LoVo (cell line): ENCODE measurements around the gene KDM2B.
"Not testable (repeated sequence)": the region's sequence is repeated elsewhere in the genome, so short reads cannot be mapped to it uniquely, and the experiment has no call there.

Experiments used
- DNase-seq: peaks from one replicate; pipeline ENCODE4 v3.0.0-alpha.2; 2016; ENCODE audit warnings: low spot score

Gene KDM2B

DNA sequence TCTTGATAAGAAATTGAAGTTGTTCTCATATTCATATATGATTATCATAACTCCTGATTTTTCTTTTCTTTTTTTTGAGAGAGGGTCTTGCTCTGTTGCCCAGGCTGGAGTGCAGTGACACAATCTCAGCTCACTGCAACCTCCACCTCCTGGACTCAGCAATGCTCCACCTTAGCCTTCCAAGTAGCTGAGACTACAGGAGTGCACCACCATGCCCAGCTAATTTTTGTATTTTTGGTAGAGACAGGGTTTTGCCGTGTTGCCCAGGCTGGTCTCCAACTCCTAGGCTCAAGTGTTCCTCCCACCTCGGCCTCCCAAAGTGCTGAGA lies 2.5 kb upstream of the KDM2B start:
- DNase-seq = not testable (repeated sequence)

DNA sequence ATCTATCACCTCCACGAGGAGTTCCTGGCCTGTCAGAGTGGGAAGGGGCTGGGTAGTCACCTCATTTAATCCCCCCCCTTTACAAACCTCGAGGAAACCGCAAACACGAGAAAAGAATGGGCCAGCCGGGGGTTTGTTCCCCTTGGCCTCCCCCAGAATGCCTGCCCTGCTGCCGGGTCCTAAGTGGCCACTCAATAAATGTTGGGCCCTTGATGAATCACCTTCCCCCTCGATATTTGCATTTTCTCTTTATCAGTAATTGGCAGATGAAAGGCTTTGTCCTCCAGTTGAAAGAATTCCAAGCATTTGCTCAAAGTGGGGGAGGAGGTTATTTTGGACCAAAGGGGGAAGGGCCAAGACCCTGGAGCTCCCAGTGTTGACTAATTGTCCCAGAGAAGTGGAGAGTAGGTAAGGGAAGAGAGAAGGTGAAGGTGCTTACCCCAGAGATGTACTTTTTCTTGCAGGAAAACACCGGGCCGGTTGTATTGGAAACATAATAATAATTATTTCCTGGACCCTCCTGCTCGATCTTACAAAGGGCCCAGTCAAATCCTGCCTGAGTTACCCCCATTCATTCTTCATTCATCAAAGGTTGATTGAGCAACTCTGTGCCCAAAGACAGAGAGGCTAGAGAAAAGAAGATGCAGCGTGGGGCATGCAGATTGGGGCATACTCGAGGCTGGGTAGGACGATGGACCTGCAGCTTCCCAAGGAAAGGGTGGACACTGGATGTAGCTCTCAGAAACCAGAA lies 1.9 kb upstream of the KDM2B start:
- no peak for DNase-seq

- no peak for DNase-seq
Observed at GRCh38 chr12:121581686-121582429, 1.0 kb upstream of the KDM2B start.

GRCh38 chr12:121579981-121580868 lies 598 bp downstream of the KDM2B start:
- peak; percentile 72 for DNase-seq

GRCh38 chr12:121579190-121579791 lies 1.5 kb downstream of the KDM2B start:
- no peak for DNase-seq

DNA sequence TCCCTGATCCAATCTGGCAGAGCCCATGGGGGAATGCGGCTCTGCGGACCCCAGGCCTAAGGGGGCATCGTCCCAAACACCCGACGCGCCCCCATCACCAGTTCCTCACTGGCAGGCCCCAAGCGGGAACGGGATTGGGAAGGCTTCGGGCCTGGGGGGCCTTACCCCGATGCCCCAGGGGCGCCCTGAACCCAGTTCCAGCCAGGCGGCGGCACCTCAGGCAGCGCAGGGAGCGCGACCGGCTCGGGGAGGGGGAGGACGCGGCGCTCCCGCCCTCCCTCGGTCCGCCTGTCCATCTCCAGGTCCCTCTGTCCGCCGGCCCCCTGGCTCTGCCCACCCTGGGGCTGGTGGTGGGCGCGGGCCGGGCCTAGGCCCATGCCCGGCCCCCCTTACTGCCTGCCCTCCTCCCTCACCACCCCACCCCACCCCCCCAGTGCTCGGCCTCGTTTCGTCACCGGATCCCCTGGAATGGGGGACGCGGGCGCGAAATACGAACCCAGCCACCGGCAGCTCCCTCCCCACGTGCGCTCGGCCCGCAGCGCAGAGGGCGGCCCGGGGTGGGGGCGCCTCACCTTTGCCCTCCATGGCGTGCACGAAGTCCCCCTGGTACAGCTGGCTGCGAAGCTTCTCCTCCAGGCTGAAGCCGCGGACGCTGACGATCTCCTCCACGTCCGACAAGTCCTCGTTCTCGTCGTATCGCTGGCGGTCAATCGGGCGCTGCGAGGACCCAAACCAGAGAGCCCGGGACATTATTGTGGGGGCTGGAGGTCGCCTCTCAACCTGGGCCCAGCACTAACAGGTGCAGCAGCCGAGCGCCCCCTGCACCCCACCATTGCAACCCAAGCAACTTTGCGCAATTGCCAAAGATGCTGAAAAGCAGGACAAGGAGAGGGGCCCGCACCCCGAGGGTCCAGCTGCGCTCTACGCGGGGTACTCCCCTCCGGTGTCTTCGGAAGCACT lies 2.3 kb downstream of the KDM2B start:
- DNase-seq = no peak

DNA sequence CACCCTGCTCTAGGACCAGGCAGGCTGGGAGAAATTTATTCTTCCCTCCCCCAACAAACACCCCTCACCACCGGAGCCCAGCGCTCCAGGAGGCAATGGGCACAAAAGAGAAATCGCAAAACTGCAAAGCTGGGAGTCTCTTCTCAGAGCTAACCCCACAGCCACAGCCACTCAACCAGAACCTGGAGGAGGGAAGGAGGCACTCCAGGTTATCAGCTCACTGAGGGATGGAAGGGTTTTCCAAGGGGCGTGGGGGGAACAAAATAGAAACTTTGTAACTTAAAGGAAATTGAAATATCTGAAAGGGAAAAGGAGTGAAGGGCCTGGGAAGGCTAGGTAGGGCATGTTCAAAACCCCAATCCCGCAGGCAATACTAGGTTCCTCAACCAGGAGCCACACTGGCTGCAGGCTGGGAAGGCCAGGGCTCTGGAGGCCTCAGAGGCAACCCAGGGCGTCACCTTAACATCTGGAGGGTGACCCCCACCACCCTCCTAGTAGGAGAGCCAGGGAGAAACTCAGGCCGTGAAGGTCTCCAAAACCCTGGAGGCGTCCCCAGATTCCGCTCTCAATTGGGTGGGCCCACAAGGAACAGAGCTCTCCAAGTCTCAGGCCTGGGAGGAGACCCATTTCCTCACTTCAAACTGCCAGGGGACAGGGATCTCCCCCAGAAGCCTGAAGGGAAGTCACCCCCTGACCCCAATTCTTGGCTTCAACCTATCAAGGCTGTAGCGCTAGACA lies 3.2 kb downstream of the KDM2B start:
- DNase-seq = no peak

- no peak for DNase-seq
Observed at GRCh38 chr12:121576851-121577391, 3.9 kb downstream of the KDM2B start.

DNA sequence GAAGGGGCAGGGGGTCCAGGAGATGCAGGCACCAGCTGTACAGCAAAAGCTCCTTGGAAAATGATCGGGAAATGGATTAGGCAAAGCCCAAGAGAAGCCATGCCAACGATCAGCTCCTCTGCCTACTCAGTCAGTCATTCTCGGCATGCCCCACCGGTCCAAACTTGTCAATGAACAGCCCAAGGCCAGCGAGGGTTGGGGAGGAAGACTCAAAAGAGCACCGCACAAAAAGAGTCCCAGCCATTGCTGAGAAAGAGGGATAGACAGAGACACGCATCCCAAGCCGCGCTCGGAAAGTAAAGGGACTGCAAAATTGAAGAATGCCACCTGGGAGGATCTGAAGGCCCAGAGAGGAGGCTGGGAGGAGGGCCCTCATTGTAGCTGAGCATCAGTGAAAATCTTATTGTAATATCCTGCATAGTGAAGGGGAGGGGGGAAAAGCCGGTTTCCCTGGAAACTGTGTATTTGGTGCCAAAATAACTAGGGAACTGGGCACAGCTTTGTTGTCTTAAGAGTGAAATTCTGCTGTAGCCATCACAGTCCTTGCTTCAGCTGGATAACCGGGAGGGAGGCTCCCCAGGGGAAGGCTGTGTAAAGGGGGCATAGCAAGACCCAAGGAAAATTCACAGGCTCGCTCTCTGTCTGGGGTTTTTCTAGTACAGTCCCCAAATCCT lies 4.7 kb downstream of the KDM2B start:
- DNase-seq = no peak

- no peak for DNase-seq
Observed at GRCh38 chr12:121575051-121575450, 5.8 kb downstream of the KDM2B start.

- no peak for DNase-seq
Observed at GRCh38 chr12:121574025-121574424, 6.8 kb downstream of the KDM2B start.

GRCh38 chr12:121571920-121572319 lies 8.9 kb downstream of the KDM2B start:
- no peak for DNase-seq

GRCh38 chr12:121570467-121571283 lies 10.1 kb downstream of the KDM2B start:
- DNase-seq = no peak

DNA sequence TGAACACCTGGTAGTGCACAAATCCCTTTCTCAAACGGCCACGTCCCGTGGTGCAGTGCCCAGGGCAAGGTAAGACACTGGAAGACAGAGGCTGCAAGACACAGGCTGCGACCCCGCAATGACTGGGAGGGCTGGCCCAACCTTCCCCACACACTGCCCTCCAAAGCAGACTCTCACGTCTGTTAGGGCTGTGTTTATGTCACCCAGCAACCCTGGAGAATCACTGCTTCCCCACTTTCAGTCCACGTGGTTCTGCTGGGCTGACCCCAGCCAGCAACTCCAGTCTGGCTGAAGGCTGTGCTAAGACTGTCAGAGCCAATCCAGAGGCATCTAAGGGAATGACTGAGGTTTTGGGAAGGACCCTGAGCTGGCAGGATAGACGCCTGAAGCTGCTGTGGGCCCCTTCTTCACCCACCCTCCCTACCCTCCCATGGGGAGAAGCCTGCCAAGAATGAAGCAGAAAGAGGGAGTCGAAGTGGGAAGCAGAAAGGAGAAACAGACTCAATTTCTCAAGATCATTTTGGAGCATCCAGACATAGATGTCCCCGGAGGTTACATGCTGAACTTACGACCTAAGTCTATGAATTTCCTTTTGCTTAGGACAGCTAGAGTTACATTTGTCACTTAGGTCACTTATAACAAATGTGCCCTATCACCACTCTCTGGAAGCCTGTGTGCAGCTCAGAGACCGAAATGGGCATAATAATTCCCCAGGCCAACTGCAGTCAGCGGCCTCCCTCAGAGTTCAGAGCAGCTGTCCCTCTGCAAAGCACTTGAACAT lies 11.7 kb downstream of the KDM2B start:
- DNase-seq = no peak

DNA sequence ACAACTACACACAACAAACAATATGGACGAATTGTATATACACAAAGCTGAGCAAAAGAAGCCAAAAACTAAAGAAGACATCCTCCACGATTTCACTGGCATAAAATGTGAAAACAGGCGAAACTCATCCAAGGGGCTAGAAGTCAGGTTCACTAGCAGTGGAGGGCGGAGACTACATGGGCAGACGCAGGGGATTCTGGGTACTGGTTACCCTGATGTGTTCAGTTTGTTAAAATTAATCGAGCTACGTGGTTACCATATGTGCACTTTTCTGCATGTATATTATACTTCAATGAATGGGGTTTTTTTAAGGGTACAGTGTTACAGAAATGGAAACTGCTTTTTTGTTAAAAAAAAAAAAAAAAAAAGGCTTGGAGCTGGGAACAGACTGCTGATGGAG lies 12.3 kb downstream of the KDM2B start:
- DNase-seq = no peak

- no peak for DNase-seq
Observed at GRCh38 chr12:121565076-121565475, 15.7 kb downstream of the KDM2B start.

DNA sequence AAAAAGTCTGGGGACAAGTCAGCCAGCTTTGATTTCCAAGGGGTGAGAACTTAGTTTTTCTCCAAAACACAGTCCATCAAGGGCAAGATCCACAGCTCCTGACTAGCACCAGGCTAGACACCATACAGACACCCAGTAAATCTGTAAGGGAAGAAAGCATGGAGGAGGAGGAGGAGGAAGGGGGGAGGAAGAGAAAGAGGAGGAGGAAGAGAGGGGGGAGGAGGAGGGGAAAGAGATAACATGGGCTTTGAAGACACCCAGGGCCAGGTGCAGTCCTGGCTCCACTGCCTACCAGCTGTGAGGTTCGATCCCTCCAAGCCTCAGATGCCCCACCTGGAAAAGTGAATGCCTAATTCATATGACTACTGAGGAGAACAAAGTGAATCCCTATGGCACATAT lies 18.3 kb downstream of the KDM2B start:
- DNase-seq = no peak

DNA sequence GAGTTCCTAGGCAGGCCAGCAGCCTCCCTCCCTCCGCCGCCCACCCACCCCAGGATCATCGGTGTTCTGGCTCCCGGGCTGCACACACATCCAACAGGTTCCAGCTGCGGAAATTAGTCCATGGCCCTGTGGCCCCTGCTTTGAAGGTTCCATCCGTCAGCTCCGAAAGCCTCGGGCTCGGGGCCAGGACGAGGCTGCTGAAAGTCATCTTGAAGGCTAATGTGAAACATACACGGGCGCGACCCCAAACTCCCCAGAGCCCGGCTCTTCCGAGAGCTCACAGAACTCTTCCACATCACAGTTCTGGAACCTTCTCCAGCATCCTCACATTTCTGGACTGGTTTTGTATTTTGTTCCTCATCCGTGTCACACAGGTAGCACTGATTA lies 19.8 kb downstream of the KDM2B start:
- DNase-seq = no peak
